CD4-positive, alpha-beta T cell (primary cell): ENCODE measurements around the gene CTXND1. TPM values are rescaled to one million over a fixed set of nuclear protein-coding genes. Genes with fewer than 3 reads are reported as not detected.

Source experiments
- ATAC-seq: fragments of 200-7000 bp; cut with Tn5 transposase; one replicate; pipeline ENCODE4 v1.10.0; 2022; ENCODE audit warnings: mild to moderate bottlenecking; ENCODE audit not compliant: poor library complexity
- CTCF ChIA-PET: fragments of 350-600 bp; sonication (Branson Sonifier 250); formaldehyde crosslinking; loops from one replicate; lab custom pipeline; 2021; ENCODE audit warnings: antibody characterized with exemption, inconsistent platforms; lab: Charles Lee
- POLR2A ChIA-PET: fragments of 350-600 bp; sonication (Branson Sonifier 250); formaldehyde crosslinking; loops from one replicate; lab custom pipeline; 2021; ENCODE audit warnings: antibody characterized with exemption, inconsistent platforms; lab: Charles Lee
- DNase-seq, 14 experiments: peaks; one replicate each; pipeline ENCODE4 v3.0.0-alpha.2; 2013 to 2020; ENCODE audit warnings: mixed read lengths in 2 of 14
- H3K27ac ChIP-seq, 2 donors: one replicate each; pipeline versions ENCODE4 v1.5.1 to v1.7.0; 2013; ENCODE audit warnings: low read length in 2 of 2, low read depth in 1 of 2, mild to moderate bottlenecking in 1 of 2
- H3K27me3 ChIP-seq, 2 experiments: 1 replicate in 1 of 2; 2 replicates in 1 of 2; pipeline versions ENCODE4 v1.6.1 to v1.7.0; 2013; ENCODE audit warnings: low read length in 2 of 2, control low read depth in 1 of 2, mild to moderate bottlenecking in 1 of 2, moderate library complexity in 1 of 2; ENCODE audit not compliant: insufficient read depth in 2 of 2, control insufficient read depth in 1 of 2
- H3K36me3 ChIP-seq: one replicate; pipeline ENCODE4 v1.6.1; 2013; ENCODE audit warnings: low read length, control low read depth; ENCODE audit not compliant: insufficient read depth
- H3K4me1 ChIP-seq: one replicate; pipeline ENCODE4 v1.6.1; 2013; ENCODE audit warnings: low read length, control low read depth; ENCODE audit not compliant: insufficient read depth
- H3K4me3 ChIP-seq: one replicate; pipeline ENCODE4 v1.5.1; 2013; ENCODE audit warnings: mild to moderate bottlenecking, low read length, moderate library complexity
- H3K9me3 ChIP-seq, 2 experiments: 1 replicate in 1 of 2; 2 replicates in 1 of 2; pipeline versions ENCODE4 v1.6.1 to v1.7.0; 2013; ENCODE audit warnings: low read length in 2 of 2, mild to moderate bottlenecking in 2 of 2, control low read depth in 1 of 2, moderate library complexity in 1 of 2; ENCODE audit not compliant: control insufficient read depth in 1 of 2, insufficient read depth in 1 of 2
- H3K27ac Mint-ChIP-seq: one replicate; pipeline ENCODE4 v1.8.0; 2020; ENCODE audit warnings: mixed read lengths
- H3K27me3 Mint-ChIP-seq: one replicate; pipeline ENCODE4 v1.8.0; 2021; ENCODE audit warnings: mixed read lengths
- H3K36me3 Mint-ChIP-seq: one replicate; pipeline ENCODE4 v1.8.0; 2021; ENCODE audit warnings: low read depth, mixed read lengths
- H3K4me1 Mint-ChIP-seq: one replicate; pipeline ENCODE4 v1.8.0; 2021; ENCODE audit warnings: low read depth, mixed read lengths
- H3K4me3 Mint-ChIP-seq: one replicate; pipeline ENCODE4 v1.8.0; 2020; ENCODE audit warnings: mild to moderate bottlenecking, mixed read lengths
- H3K9me3 Mint-ChIP-seq: one replicate; pipeline ENCODE4 v1.8.0; 2020; ENCODE audit warnings: mixed read lengths
- CTCF ChIP-seq: fragments of 200-600 bp; IDR thresholded peaks from one replicate; pipeline ENCODE4 v1.8.0; 2022; ENCODE audit warnings: antibody characterized with exemption, mild to moderate bottlenecking
- intact Hi-C, 2 experiments: fragments of 100-400 bp; cut with DNase I in 1 of 2; cut with micrococcal nuclease in 1 of 2; formaldehyde crosslinking; loops; one replicate each; pipeline versions ENCODE4 v1.15.1 to v1.9.0; 2023 to 2025; cut with DNase I, micrococcal nuclease
- total RNA-seq, 174 experiments: library from RNA in 2 of 174; stranded (reverse) in 2 of 174; gene quantifications; one replicate each; pipeline ENCODE4 v1.2.3 and lab custom pipeline; 2021 to 2026

CTXND1 gene
- total RNA-seq, 2 experiments from 2014 or later, result not detected

- peaks cover 23% of the 10 kb centered on the region for H3K27me3 Mint-ChIP-seq
- Histone ChIP-seq H3K36me3 (no peaks in the 10 kb centered on the region), H3K9me3 (no peaks in the 10 kb centered on the region), H3K4me3 (no peak overlapping the region), H3K27ac (no peak overlapping the region), H3K4me1 (no peaks in the 10 kb centered on the region), H3K27me3 (peaks cover 0 to 4% of the 10 kb centered on the region in 2 experiments)
- CTCF ChIA-PET, result no interaction called here
- intact Hi-C loops, result no loop called here
- ATAC-seq (no peak), DNase-seq (no peak)
- no peak overlapping the region for H3K4me3 Mint-ChIP-seq
- no peak overlapping the region for H3K27ac Mint-ChIP-seq
- H3K36me3 Mint-ChIP-seq, result no peaks in the 10 kb centered on the region
- POLR2A ChIA-PET, result no interaction called here
- H3K4me1 Mint-ChIP-seq, result no peaks in the 10 kb centered on the region
- no peak for TF ChIP-seq CTCF
- H3K9me3 Mint-ChIP-seq, result no peaks in the 10 kb centered on the region
Measured at GRCh38 chr15:80201256-80202015, 50.6 kb downstream of the CTXND1 start.

DNA sequence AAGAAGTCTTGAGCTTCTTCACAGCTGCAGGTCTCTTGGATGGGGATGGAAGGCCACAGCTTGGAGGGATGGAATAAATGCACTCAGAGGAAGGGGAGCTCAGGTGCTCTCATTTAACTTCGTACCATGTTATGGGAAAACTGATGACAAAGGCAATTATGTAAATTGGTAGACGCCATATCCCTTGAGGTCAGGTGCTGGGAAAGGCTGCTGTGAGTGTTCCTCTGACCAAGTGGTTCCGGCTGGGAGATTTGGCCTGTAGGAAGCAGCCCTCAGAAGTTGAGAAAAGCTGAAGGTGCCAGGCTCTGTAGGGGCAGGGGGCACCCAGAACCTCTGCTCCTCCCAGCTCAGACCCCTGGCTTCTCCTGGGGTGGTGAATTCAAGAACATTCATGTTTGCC, 52.1 kb downstream of the CTXND1 start:
- CTCF ChIA-PET, result no interaction called here
- H3K27ac Mint-ChIP-seq, result no peak overlapping the region

GRCh38 chr15:80199366-80199765, 52.6 kb downstream of the CTXND1 start:
- Mint-ChIP-seq H3K4me1 (no peaks in the 10 kb centered on the region), H3K27me3 (peaks cover 21% of the 10 kb centered on the region), H3K9me3 (no peaks in the 10 kb centered on the region), H3K36me3 (no peaks in the 10 kb centered on the region), H3K27ac (no peak overlapping the region), H3K4me3 (no peak overlapping the region)
- intact Hi-C loops, result no loop called here
- no peak for TF ChIP-seq CTCF
- DNase-seq (no peak), ATAC-seq (no peak)
- Histone ChIP-seq H3K36me3 (no peaks in the 10 kb centered on the region), H3K27ac (no peak overlapping the region), H3K9me3 (no peaks in the 10 kb centered on the region), H3K4me3 (no peak overlapping the region), H3K27me3 (peaks cover 0 to 4% of the 10 kb centered on the region in 2 experiments), H3K4me1 (no peaks in the 10 kb centered on the region)
- CTCF ChIA-PET, result no interaction called here
- POLR2A ChIA-PET, result no interaction called here

More for the DNA sequence above, 52.1 kb downstream of the CTXND1 start:
- intact Hi-C loops, result no loop called here
- ATAC-seq, result no peak
- TF ChIP-seq CTCF, result no peak
- no peaks in the 10 kb centered on the region for H3K36me3 Mint-ChIP-seq
- Histone ChIP-seq H3K4me1 (no peaks in the 10 kb centered on the region), H3K9me3 (no peaks in the 10 kb centered on the region), H3K36me3 (no peaks in the 10 kb centered on the region), H3K27me3 (peaks cover 0 to 4% of the 10 kb centered on the region in 2 experiments), H3K4me3 (no peak overlapping the region), H3K27ac (no peak overlapping the region)
- DNase-seq, result no peak
- POLR2A ChIA-PET, result no interaction called here
- no peaks in the 10 kb centered on the region for H3K4me1 Mint-ChIP-seq
- no peak overlapping the region for H3K4me3 Mint-ChIP-seq
- peaks cover 23% of the 10 kb centered on the region for H3K27me3 Mint-ChIP-seq
- no peaks in the 10 kb centered on the region for H3K9me3 Mint-ChIP-seq
